ENCODE data around the gene RASL12.
"Not testable (repeated sequence)": the region's sequence is repeated elsewhere in the genome, so short reads cannot be mapped to it uniquely, and the experiment has no call there.

Gene RASL12

GRCh38 chr15:65026756-65027155 is 41.0 kb downstream of the RASL12 start:
- Histone ChIP-seq H3K36me3 (ENCODE audit: control insufficient read depth, insufficient read depth, low read length) (peaks cover 42% of the 10 kb centered on the region), H3K4me1 (ENCODE audit: control insufficient read depth, insufficient read depth, low read length) (peaks cover 5% of the 10 kb centered on the region; the same call in 1 of the 2 replicates), H3K4me3 (ENCODE audit: low read depth, low read length) (no peak overlapping the region), H3K9ac (ENCODE audit: low read depth, low read length) (no peak overlapping the region), H3K9me3 (ENCODE audit: control insufficient read depth, insufficient read depth, low read length) (no peaks in the 10 kb centered on the region), H3K27me3 (ENCODE audit: control insufficient read depth, insufficient read depth, low read length) (no peaks in the 10 kb centered on the region), H3K27ac (ENCODE audit: low read depth, low read length) (no peak overlapping the region)

GRCh38 chr15:65021488-65021887 is 46.3 kb downstream of the RASL12 start:
- H3K9ac ChIP-seq (ENCODE audit: low read depth, low read length), result no peak overlapping the region
- no peaks in the 10 kb centered on the region for H3K4me1 ChIP-seq (ENCODE audit: control insufficient read depth, insufficient read depth, low read length)
- H3K9me3 ChIP-seq (ENCODE audit: control insufficient read depth, insufficient read depth, low read length), result no peaks in the 10 kb centered on the region
- no peak overlapping the region for H3K4me3 ChIP-seq (ENCODE audit: low read depth, low read length)
- no peaks in the 10 kb centered on the region for H3K27me3 ChIP-seq (ENCODE audit: control insufficient read depth, insufficient read depth, low read length)
- H3K27ac ChIP-seq (ENCODE audit: low read depth, low read length), result no peak overlapping the region
- H3K36me3 ChIP-seq (ENCODE audit: control insufficient read depth, insufficient read depth, low read length), result peaks cover 86% of the 10 kb centered on the region

- Histone ChIP-seq H3K9ac (ENCODE audit: low read depth, low read length) (no peak overlapping the region), H3K27ac (ENCODE audit: low read depth, low read length) (no peak overlapping the region), H3K27me3 (ENCODE audit: control insufficient read depth, insufficient read depth, low read length) (no peaks in the 10 kb centered on the region), H3K36me3 (ENCODE audit: control insufficient read depth, insufficient read depth, low read length) (peaks cover 86% of the 10 kb centered on the region), H3K9me3 (ENCODE audit: control insufficient read depth, insufficient read depth, low read length) (no peaks in the 10 kb centered on the region), H3K4me1 (ENCODE audit: control insufficient read depth, insufficient read depth, low read length) (no peaks in the 10 kb centered on the region), H3K4me3 (ENCODE audit: low read depth, low read length) (no peak overlapping the region)
These were observed 47.4 kb downstream of the RASL12 start for GRCh38 chr15:65020419-65020818.

- not testable (repeated sequence) for H3K4me3 ChIP-seq (ENCODE audit: low read depth, low read length); H3K4me1 ChIP-seq (ENCODE audit: control insufficient read depth, insufficient read depth, low read length); H3K27me3 ChIP-seq (ENCODE audit: control insufficient read depth, insufficient read depth, low read length); H3K9me3 ChIP-seq (ENCODE audit: control insufficient read depth, insufficient read depth, low read length); H3K9ac ChIP-seq (ENCODE audit: low read depth, low read length); H3K27ac ChIP-seq (ENCODE audit: low read depth, low read length)
- H3K36me3 ChIP-seq (ENCODE audit: control insufficient read depth, insufficient read depth, low read length), result peaks cover 44% of the 10 kb centered on the region
These were observed 56.6 kb downstream of the RASL12 start for GRCh38 chr15:65011198-65011597.

- Histone ChIP-seq H3K27ac (ENCODE audit: low read depth, low read length) (no peak overlapping the region), H3K9ac (ENCODE audit: low read depth, low read length) (no peak overlapping the region), H3K36me3 (ENCODE audit: control insufficient read depth, insufficient read depth, low read length) (peaks cover 37% of the 10 kb centered on the region)
These were observed 58.8 kb downstream of the RASL12 start for GRCh38 chr15:65008983-65009382.

GRCh38 chr15:65006876-65007275 is 60.9 kb downstream of the RASL12 start:
- no peaks in the 10 kb centered on the region for H3K27me3 ChIP-seq (ENCODE audit: control insufficient read depth, insufficient read depth, low read length)
- H3K36me3 ChIP-seq (ENCODE audit: control insufficient read depth, insufficient read depth, low read length), result peaks cover 29% of the 10 kb centered on the region
- H3K4me1 ChIP-seq (ENCODE audit: control insufficient read depth, insufficient read depth, low read length), result peaks cover 3% of the 10 kb centered on the region; the same call in 1 of the 2 replicates
- H3K9me3 ChIP-seq (ENCODE audit: control insufficient read depth, insufficient read depth, low read length), result no peaks in the 10 kb centered on the region; the same call in 1 of the 2 replicates
- H3K9ac ChIP-seq (ENCODE audit: low read depth, low read length), result no peak overlapping the region
- no peak overlapping the region for H3K27ac ChIP-seq (ENCODE audit: low read depth, low read length)
- H3K4me3 ChIP-seq (ENCODE audit: low read depth, low read length), result no peak overlapping the region

More at GRCh38 chr15:65008983-65009382, 58.8 kb downstream of the RASL12 start:
- H3K4me1 ChIP-seq (ENCODE audit: control insufficient read depth, insufficient read depth, low read length), result peaks cover 3% of the 10 kb centered on the region; the same call in 1 of the 2 replicates
- H3K9me3 ChIP-seq (ENCODE audit: control insufficient read depth, insufficient read depth, low read length), result no peaks in the 10 kb centered on the region; the same call in 1 of the 2 replicates
- no peak overlapping the region for H3K4me3 ChIP-seq (ENCODE audit: low read depth, low read length)
- no peaks in the 10 kb centered on the region for H3K27me3 ChIP-seq (ENCODE audit: control insufficient read depth, insufficient read depth, low read length)

- Histone ChIP-seq H3K36me3 (ENCODE audit: control insufficient read depth, insufficient read depth, low read length) (peaks cover 19% of the 10 kb centered on the region), H3K9me3 (ENCODE audit: control insufficient read depth, insufficient read depth, low read length) (no peaks in the 10 kb centered on the region; the same call in 1 of the 2 replicates), H3K4me3 (ENCODE audit: low read depth, low read length) (no peak overlapping the region), H3K27me3 (ENCODE audit: control insufficient read depth, insufficient read depth, low read length) (no peaks in the 10 kb centered on the region), H3K4me1 (ENCODE audit: control insufficient read depth, insufficient read depth, low read length) (peaks cover 3% of the 10 kb centered on the region; the same call in 1 of the 2 replicates), H3K9ac (ENCODE audit: low read depth, low read length) (no peak overlapping the region), H3K27ac (ENCODE audit: low read depth, low read length) (no peak overlapping the region)
These were observed 62.8 kb downstream of the RASL12 start for GRCh38 chr15:65004993-65005392.
